IPS-NIHi11 (cell line): ENCODE measurements around the gene AGAP1.
A peak's percentile ranks its signal among the peaks of the same experiment; 100 is the strongest.

Experiments used
- DNase-seq: peaks from one replicate; pipeline ENCODE4 v3.0.0; 2012; ENCODE audit warnings: mixed read lengths, low spot score

The AGAP1 gene

DNA sequence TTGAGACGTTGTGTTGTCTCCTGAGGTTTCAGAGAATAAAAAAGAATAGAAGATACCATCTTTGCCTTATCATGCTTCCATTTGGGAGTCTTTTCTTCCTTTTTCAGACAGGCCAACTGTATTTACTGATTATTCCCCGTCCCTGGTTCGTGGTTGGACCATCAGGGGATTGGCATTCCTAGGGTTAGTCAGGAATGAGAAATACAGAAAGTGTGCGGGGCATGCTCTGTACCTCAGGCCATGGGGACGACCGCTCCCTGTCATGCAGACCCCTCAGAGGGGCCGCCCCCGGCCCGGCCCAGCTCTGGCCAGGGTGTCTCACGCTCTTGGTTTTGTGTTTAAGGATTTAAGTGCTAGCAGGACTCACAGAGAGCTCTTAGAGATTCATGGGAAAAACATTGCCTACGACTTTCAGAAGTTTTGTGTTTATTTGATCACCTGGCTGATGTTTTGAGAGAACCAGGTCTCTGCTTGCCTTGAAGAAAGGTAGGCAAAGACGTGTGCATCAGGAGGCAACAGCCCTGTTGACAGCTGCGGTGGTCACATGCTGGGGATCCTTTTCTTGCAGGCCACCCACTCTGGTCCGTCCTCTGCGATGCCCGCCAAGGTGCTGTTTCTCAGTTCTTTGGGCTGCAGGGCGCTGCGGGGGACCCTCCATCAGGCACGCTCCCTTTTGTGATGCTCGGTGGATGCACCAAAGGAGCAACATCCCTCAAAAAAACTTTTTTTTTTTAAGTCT, 317.8 kb downstream of the AGAP1 start:
- DNase-seq, result no peak

DNA sequence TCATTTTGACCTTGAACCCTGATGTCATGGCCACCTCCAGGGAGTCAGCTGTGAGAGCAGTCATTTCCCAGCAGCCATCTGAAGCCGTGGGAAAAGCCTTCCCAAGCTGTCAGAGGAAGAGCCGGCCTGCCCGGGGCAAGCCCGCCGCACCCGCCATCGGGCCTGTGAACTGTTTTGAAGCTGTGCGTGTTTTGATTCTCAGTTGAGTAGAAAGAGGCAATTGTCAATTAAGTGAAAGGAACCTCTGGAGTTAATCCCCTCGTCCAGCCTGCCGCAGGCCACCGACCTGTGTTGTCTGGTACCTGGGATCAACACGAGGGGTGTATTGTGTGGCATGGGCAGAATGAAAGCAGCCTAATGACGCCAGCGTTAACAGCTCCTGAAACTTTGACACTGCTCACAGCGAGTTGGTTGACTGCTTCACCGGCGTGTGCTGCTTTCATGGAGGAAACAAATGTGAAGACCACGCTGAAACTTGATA, 318.4 kb downstream of the AGAP1 start:
- no peak for DNase-seq

DNA sequence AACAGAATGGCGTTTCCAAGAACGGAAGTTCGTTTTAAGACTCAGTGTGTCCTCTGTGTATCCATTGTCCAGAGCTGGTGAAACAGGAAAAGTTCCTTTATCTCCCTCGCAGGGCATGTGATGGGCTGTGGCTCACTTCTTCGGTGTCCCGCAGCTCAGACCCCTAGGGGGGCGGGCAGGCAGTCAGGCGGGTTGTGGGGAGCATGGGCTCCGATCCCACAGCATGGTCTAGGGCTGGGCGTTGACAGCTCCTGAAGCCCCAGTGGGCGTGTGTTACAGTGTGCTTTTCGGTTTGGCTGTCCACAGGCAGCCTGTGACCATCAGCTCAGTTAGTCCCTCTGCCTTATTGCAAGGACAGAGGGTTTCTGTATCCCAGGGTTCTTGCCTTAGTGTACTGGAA, 319.6 kb downstream of the AGAP1 start:
- DNase-seq, result no peak

DNA sequence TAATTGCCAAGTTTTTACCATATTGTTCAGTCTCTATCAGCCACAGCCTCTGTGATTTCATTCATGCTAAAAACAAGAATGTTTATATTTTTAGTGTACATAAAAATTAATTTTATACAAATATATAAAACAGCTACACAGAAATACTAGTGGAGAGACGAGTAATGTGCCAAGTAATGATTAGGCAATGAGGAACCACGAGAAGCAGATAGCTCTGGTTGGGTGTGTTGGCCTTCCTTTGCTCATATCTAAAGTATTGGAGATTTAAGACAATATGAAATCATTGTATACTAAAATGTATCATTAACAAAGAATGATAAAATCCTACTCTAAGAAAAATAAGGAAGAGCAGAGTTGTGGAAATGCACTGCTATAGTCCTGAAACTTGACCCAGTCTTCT, 326.7 kb downstream of the AGAP1 start:
- no peak for DNase-seq

DNA sequence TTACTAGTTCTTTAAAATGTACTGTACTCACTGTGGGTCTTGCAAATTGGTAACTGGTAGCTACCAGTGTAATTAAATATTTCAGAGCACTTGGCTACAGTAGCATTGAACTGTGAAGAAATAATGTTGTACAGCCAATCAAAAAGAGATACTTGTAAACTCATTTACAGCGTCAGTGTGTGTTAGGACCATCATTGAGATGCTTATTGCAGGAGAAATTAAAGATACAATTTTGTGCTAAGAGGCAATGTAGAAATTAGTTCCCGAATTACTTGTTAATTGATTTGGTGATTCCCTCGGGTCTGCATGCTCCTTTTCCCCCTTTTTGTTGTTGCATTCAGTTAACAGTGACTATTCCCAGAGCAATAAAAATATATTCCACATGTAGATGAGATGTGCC, 330.5 kb downstream of the AGAP1 start:
- no peak for DNase-seq

DNA sequence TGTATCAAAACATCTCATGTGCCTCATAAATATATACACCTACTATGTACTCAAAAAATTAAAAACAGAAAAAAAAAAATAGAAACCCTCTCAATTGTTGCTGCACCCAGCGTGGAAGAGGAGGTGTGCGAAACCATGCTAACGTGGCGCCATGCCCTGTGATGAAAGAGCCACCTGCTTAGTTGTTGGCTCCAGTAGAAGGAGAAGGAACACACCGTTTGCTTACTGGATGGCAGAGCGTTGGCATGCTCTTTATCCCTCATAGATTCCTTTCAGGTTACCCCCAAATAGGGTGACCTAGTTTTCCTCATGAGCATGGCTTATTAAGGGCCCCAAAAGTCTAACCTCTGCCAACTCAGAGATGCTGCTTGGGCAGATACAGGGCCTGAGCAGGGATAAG, 332.1 kb downstream of the AGAP1 start:
- no peak for DNase-seq

DNA sequence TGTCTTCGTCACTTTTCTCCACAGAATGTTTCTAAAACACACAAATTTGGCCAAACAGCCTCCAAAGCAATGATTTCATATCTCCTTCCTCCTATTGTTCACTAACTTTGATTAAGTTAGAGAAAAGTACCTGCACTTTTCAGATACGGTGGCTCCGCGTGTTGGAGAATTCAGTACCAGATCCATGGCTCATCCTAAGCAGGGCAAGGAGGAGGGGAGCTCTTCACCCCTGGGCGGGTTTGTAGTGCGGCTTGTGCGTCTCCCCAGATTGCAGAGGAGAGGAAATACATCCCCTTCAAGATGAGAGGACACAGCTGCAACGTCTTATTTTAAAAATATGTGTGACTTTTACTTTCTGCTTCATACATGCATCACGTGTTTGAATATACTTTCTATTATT, 333.0 kb downstream of the AGAP1 start:
- no peak for DNase-seq

DNA sequence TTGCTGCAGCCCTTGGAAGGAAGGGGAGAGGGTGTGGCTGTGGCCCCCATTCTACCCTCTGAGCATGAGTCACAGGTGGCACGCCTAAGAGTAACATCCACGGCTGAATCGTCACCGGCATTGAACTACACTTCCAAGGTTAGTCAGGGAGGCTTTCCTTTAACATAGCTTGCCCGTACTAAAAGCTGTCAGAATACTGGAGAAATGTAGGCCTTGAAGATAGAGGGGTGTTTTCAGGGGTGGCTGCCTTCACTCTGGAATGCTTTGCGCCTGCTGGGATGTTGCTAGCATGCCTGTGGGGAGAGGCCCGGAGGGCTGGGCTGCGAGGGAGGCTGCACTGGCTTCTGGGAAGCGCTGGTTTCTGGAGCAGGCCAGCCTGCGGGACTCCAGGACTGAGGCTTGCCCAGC, 333.7 kb downstream of the AGAP1 start:
- DNase-seq, result peak; percentile 53

DNA sequence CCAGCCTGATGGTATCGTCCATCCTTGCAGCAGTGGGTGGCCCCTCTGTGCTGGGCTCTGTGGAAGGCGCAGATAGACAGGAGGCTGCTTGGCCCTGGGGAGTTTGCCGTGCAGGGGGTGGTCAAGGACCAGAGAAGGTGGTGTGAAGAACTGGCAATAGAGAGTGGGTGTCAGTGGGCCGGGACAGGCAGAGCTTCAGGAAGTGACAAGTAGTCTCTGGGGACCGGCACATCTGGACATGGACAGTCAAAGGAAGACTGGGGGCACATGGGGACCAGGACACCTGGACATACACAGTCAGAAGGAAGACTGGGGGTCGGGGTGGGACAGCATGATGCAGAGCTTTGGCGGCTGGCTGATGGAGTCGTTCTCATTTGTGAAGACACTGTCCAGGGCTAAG, 335.9 kb downstream of the AGAP1 start:
- DNase-seq, result no peak

DNA sequence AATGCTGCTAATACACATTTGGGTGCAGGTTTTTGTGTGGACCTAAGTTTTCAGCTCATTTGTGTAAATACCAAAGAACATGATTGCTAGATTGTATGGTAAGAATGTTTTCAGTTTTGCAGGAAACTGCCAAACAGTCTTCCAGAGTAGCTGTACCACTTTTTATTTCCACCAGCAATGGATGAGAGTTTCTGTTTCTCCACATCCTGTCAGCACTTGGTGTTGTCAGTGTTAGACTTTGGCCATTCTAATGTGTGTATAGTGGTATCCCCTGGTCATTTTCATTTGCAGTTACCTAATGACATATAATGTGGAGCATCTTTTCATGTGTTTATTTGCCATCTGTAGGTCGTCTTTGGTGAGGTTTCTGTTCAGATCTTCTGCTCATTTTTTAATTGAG, 337.9 kb downstream of the AGAP1 start:
- no peak for DNase-seq

DNA sequence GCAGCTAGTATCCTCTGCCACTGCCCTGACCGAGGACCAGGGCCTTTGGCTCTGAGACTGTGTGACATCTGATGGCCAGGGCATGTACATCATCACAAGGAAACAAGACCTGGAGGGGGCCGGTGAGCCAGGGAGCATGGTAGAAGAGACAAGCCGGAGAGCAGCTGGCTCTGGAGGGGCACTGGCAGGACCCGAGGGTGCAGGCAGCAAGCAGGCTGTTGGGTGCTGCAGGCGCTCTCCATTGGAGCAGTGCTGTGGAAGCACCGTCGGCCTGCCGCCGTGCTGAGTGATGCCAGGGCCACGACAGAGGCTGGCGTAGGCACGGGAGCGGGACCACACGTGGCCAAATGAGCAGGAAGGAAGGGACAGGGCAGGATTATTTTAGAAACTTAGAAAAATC, 339.1 kb downstream of the AGAP1 start:
- DNase-seq, result no peak

DNA sequence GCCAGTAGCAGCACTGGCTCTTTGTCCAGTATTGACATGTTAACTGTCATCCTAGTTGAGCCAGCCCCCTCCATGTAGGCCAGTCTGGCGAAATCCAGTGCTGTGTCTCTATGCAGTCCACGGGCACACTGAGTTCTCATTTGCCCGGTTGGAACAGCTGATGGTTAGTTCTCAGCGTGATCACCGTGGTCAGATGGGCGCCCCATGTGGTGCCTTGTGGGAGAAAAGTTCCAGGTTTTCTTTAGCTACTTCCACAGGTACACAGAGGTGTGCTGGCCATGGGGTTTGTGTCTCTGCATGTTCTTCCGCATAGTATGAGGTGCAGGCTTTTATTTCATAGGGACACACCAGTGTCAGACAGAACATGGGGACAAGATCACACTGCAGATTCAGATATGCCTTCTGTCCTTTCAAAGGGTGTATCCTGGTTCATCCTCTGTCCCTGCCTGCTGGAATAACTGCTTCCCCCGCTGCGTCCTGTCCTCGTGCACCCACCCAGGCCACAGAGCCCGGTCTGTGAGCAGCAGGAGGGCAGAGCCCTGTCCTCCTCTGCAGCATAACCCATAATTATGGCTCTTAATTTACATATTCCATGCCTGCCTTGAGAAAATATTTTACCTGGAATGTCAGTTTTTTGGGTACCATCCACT, 340.3 kb downstream of the AGAP1 start:
- no peak for DNase-seq

DNA sequence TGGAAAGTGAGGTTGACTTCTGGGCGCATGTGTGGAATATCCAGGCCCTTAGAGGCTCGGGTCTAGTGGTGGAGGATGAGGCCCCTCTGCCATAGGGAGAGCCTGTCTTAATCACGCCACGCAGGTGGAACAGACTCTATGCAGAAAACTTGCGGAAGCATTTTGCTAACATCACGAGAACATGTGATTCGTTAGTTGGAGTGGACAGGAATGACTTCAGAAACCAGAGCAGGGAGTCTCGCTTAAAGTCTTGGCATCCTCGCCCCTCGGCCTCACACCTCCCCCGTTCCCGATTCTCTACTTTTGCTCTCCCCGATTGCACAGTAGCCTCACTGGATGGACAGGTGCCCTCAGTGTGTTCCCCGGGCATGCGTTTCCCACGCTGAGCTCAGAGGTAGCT, 340.9 kb downstream of the AGAP1 start:
- DNase-seq, result no peak

DNA sequence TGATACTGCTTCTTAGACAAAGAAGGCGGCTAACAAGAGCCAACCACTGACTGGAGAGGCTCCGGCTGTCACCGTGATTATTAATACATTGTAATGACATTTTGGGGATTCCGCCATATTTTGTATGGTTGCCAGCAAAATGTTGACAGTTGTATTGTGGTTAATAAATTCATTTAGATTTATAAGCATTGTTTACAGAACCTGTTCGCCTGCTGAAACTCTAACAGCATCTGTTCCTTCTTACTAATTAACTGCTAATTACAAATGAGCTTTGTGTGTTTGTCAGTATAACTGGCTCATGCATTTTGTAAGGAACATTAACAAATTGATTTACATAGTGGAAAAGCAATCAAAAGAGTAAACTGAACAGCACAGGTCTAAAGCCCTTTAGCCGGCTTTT, 342.0 kb downstream of the AGAP1 start:
- no peak for DNase-seq

DNA sequence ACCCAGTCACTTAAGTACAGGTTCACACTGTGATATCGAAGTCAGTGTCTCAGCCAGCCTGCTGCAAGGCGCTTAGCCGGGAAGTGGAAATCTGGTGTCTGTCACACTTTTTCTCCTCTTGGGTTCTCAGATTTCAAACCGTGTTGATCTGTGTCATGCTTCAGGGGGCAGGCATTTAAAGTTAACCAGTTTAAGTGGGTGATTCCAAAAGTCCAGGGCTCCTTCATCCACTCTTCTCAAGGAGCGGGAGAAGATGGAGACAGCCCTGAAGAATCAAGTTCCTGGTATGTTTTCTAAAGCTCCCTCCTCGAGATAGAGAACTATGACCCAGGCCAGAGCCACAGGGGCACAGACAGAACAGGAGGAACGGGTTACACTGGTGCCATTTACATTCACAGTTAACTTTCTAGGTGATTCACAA, 342.7 kb downstream of the AGAP1 start:
- DNase-seq, result peak; percentile 51

DNA sequence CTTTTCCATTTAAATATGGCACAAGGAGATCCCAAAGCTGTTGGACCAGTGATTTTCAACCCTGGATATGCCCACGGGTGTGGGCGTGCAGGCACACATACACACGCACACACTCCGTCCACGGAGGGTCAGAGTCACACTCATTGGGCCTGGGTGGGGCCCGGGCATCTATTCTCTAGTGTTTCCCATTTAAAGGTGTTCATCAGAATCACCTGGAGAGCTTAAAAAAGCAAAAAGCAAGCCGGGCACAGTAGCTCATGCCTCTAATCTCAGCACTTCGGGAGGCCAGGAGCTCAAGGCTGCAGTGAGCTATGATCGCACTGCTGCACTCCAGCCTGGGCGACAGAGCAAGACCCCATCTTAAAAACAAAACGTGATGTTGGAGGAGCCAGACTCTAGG, 345.4 kb downstream of the AGAP1 start:
- DNase-seq, result no peak

DNA sequence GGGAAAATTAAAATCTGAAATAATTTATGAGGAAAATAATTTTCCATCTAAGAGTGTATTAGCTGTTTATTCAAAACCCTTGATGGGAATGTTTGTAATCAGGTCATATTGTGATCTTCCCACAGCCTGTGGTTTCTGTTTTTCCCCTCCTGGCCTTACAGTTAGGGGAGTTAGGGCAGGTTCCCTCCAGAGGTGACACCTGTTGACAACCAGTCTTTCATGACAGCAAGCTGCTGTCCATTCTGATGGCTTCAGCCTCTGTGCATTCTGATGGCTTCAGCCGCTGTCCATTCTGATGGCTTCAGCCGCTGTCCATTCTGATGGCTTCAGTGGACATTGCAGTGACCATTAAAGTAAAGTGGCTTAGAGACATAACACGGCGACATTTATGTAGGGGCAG, 346.1 kb downstream of the AGAP1 start:
- no peak for DNase-seq

DNA sequence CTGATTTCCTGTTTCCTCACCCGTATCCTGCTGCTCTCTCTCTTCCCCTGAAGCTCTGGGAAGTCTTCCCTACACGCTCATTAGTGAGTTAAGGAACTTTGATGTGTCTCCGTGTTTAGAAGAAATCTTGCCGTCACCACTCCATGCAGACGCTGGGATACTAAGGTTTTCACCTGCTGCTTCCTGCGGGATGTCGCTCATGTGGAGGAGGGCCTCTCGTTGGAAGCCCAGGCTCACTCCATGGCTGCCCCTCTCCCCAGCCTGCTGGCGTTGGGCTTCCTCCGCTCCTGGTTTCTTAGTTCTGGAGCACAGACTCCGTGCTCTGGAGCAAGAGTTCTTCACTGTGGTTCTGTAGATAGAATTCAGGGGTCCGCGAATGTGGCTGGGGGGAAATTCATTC, 348.0 kb downstream of the AGAP1 start:
- DNase-seq, result no peak

DNA sequence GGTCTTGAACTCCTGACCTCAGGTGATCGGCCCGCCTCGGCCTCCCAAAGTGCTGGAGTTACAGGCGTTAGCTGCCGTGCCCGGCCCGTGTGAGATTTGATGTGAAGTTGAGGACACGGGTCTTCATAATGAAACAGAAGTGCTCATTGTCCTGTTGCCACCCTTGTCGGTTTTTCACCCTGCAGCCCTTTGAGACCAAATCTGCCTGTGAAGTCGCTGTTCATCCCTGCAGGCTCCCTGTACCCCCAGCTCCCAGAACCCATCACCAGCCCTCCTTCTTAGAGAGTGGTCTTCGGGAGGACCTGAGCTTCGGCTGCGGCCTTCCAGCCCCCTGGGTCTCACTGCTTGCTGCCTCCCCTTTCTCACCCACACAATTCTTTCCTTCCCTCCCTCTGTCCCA, 349.1 kb downstream of the AGAP1 start:
- DNase-seq, result no peak

DNA sequence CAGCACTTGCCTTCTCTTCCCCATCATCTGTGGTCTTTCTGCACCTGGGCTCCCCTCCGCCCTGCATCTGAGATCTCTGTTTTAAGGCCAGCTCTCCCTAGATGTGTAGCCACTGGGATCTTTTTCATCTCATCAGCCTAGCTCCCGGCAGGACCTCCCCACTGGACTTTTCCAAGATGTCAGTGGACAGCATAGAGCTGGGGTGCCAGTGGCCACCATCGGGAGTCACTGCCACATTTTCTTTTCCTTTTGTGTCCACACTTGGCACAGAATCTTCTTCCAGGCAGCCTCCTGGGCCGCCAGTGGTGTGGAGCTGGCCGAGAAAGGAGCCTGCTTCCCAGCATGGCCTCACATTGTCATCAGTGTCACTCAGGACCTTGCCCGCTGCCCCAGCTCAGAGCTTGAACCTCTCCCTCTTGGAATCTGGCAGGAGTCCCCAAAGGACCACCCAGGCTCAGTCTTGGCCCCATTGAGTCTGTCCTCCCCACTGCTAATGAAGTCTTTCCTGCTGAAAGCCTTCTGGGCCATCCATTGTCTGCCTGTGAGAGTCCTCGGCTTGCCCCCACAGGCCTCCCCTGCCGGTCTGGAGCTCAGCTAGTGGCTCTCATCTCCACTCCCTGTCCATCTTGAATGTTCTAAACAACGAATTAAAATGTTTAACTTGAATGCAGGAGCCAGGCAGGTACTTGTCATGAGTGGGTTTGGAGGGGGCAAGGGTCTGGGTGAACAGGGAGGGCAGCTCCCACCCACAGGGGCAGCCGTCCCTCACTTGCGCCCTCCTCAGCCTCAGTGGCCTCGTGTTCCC, 349.9 kb downstream of the AGAP1 start:
- no peak for DNase-seq

DNA sequence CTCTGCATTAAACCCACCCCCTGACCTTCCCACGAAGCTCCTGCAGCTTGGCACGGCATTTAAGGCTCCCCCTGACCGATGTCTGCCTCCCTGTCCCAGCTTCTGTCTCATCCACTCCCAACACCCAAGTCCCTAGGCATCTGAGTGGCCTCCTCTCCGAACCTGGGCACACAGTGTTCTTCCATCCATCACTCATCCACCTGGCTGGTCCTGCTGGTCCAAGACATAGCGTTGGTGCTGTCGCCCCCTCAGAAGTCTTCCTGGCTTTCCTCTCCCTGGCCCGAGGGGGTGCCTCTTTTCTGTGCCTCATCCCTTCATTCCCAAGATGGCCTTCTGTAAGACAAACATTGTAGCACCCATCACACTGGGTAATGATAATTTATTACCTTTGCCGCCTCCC, 350.7 kb downstream of the AGAP1 start:
- DNase-seq, result no peak

DNA sequence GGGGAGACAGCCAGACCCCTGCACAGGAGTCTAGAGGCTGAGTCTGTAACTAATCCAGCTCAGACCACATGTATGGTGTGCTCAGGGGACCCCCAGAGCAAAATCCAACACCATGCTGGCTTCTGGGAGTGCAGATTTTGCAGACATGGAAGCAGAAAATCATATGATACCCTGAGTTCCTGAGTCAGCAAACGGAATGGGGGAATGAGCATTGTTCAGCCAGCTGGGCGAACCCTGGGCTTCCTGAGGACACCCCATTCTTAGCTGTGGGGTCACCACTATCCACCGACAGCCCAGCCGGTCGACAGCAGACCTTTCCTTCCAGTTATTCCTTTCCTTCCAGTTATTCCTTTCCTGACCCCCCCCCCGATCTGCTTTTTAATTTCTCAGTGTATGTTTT, 351.4 kb downstream of the AGAP1 start:
- DNase-seq, result no peak

DNA sequence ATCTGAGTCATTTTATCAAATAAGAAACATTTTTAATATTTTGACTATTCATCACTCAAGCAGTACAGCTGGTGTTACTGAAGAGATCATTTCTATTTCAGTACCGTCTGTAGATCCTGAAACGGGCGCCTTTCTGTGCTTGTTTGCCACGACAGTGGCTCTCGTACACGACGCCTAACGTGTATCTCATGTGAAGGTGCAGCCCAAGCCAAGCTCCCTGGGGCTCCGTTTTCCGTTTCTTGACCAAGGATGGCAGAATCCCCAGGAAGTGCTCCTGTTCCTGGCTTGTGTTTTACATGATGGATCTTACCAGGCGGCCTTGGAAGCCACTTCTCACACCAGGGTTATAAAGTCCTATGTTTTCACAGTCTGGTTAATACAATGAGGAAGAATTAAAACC, 353.7 kb downstream of the AGAP1 start:
- no peak for DNase-seq
